CD4-positive, alpha-beta memory T cell (primary cell): ENCODE measurements around the gene PTPN14. TPM values are rescaled to one million over a fixed set of nuclear protein-coding genes. Genes with fewer than 3 reads are reported as not detected.
"Not testable (repeated sequence)": the region's sequence is repeated elsewhere in the genome, so short reads cannot be mapped to it uniquely, and the experiment has no call there.

Experiments used
- CTCF ChIA-PET: fragments of 350-600 bp; sonication (Branson Sonifier 250); formaldehyde crosslinking; loops from one replicate; lab custom pipeline; 2021; ENCODE audit warnings: inconsistent platforms; ENCODE audit not compliant: partially characterized antibody; lab: Charles Lee
- POLR2A ChIA-PET: fragments of 350-600 bp; sonication (Branson Sonifier 250); formaldehyde crosslinking; loops from one replicate; lab custom pipeline; 2021; ENCODE audit not compliant: partially characterized antibody; lab: Charles Lee
- DNase-seq, 5 donors: peaks; one replicate each; pipeline versions ENCODE4 v3.0.0 to v3.0.0-alpha.2; 2020 to 2022; ENCODE audit warnings: mixed read lengths in 1 of 5
- H3K27ac ChIP-seq: one replicate; pipeline ENCODE4 v1.7.0; 2013; ENCODE audit warnings: low read depth, low read length
- H3K27me3 ChIP-seq: 2 replicates; pipeline ENCODE4 v1.7.0; 2013; ENCODE audit warnings: mild to moderate bottlenecking, low read length, moderate library complexity; ENCODE audit not compliant: insufficient read depth
- H3K36me3 ChIP-seq: 2 replicates; pipeline ENCODE4 v1.7.0; 2013; ENCODE audit warnings: mild to moderate bottlenecking, low read length, moderate library complexity; ENCODE audit not compliant: insufficient read depth
- H3K4me1 ChIP-seq: 2 replicates; pipeline ENCODE4 v1.7.0; 2013; ENCODE audit warnings: mild to moderate bottlenecking, low read length, moderate library complexity; ENCODE audit not compliant: insufficient read depth
- H3K4me3 ChIP-seq, 2 donors: one replicate each; pipeline ENCODE4 v1.7.0; 2013; ENCODE audit warnings: low read length in 2 of 2, mild to moderate bottlenecking in 1 of 2
- H3K9me3 ChIP-seq, 2 donors: one replicate each; pipeline ENCODE4 v1.7.0; 2013; ENCODE audit warnings: low read length in 2 of 2, control low read depth in 1 of 2; ENCODE audit not compliant: control insufficient read depth in 1 of 2
- H3K27ac Mint-ChIP-seq, 7 donors: one replicate each; pipeline ENCODE4 v1.8.0; 2020 to 2021; ENCODE audit warnings: mixed read lengths in 7 of 7, mild to moderate bottlenecking in 6 of 7, inconsistent platforms in 3 of 7, moderate library complexity in 3 of 7
- H3K27me3 Mint-ChIP-seq, 2 donors: one replicate each; pipeline ENCODE4 v1.8.0; 2020 to 2021; ENCODE audit warnings: mixed read lengths in 2 of 2
- H3K36me3 Mint-ChIP-seq, 2 donors: one replicate each; pipeline ENCODE4 v1.8.0; 2020 to 2021; ENCODE audit warnings: mixed read lengths in 2 of 2, inconsistent platforms in 1 of 2, mild to moderate bottlenecking in 1 of 2
- H3K4me1 Mint-ChIP-seq, 4 donors: one replicate each; pipeline ENCODE4 v1.8.0; 2020 to 2021; ENCODE audit warnings: mixed read lengths in 4 of 4, mild to moderate bottlenecking in 1 of 4
- H3K4me3 Mint-ChIP-seq, 8 donors: one replicate each; pipeline ENCODE4 v1.8.0; 2020 to 2021; ENCODE audit warnings: mixed read lengths in 8 of 8, mild to moderate bottlenecking in 7 of 8, moderate library complexity in 6 of 8, inconsistent platforms in 3 of 8
- H3K9me3 Mint-ChIP-seq, 8 donors: one replicate each; pipeline ENCODE4 v1.8.0; 2020 to 2021; ENCODE audit warnings: mixed read lengths in 8 of 8, mild to moderate bottlenecking in 5 of 8, inconsistent platforms in 3 of 8, moderate library complexity in 1 of 8
- intact Hi-C: fragments of 100-400 bp; cut with micrococcal nuclease; formaldehyde crosslinking; loops from one replicate; pipeline ENCODE4 v1.15.1; 2023
- polyA plus RNA-seq, 2 donors: library from polyadenylated mRNA; unstranded; fragments of 300-500 nt; fragmentation: Illumina TruSeq; gene quantifications; one replicate each; pipeline ENCODE4 v1.2.3, GENCODE V29; 2021
- total RNA-seq, 2 experiments: library from RNA; stranded (reverse); gene quantifications; one replicate each; pipeline ENCODE4 v1.2.3, GENCODE V29; 2021

PTPN14 gene
- total and polyA plus RNA-seq, 4 experiments from 2014 or later = 0.03 to 0.28 (median 0.20) TPM; not detected in 1

DNA sequence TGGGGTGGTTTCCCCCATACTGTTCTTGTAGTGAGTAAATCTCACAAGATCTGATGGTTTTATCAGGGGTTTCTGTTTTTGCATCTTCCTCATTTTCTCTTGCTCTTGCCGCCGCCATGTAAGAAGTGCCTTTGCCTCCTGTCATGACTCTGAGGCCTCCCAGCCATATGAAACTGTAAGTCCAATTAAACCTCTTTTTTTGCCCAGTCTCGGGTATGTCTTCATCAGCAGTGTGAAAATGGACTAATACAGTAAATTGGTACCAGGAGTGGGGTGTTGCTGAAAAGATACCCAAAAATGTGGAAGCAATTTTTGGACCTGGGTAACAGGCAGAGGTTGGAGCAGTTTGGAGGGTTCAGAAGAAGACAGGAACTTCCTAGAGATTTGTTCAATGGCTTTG is 24.7 kb upstream of the PTPN14 start:
- H3K36me3 ChIP-seq, H3K27ac ChIP-seq, H3K4me1 ChIP-seq, CTCF ChIA-PET, H3K9me3 ChIP-seq, H3K27me3 ChIP-seq, intact Hi-C loops, H3K27ac Mint-ChIP-seq, H3K4me3 ChIP-seq, DNase-seq, H3K27me3 Mint-ChIP-seq, POLR2A ChIA-PET, H3K4me3 Mint-ChIP-seq, H3K36me3 Mint-ChIP-seq, H3K4me1 Mint-ChIP-seq: not testable (repeated sequence)
- H3K9me3 Mint-ChIP-seq = peaks cover 4 to 36% (median 26%) of the 10 kb centered on the region in 8 donors

DNA sequence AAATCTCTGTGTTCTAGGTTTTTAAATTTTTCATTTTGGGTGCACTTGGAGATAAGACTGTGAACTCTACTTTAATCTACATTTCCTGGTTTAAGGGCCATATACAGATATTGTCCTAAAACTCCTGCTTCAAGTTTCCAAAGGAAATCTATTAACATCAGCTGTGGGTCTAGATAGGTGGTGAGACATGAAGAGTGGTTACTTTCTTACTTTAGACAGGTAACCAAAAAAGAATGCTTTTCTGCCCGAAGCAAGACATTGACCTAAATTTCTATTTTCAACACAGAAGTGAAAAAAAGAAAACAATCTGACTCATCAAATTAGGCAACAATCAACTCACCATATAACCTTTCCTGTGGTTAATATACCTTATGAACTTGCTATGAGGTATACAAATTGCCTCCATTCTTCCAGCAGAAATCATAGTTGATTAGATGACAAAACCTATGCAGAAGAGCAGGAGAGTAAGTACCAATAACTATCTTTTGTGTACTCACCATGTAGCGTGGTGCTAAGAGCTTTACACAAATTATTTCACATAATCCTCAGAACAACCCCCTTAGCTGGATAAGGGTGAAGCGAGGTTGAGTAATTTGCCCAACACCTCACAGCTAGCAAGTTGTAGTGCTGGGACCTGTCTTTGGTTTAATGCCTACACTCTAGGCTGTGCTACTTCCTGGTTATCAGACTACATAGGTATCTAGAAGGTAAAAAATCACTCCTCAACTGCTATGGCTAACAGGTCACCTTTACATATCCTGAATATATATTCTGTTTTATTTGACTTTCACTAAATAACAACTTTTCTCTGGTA is 23.4 kb upstream of the PTPN14 start:
- intact Hi-C loops = no loop called here

GRCh38 chr1:214573386-214574318 is 22.2 kb upstream of the PTPN14 start:
- Mint-ChIP-seq H3K4me1 (no peaks in the 10 kb centered on the region), H3K4me3 (no peak overlapping the region), H3K27ac (no peak overlapping the region), H3K36me3 (peaks cover 6 to 8% of the 10 kb centered on the region in 2 donors), H3K27me3 (peaks cover 10 to 12% of the 10 kb centered on the region in 2 donors), H3K9me3 (peaks cover 4 to 36% (median 26%) of the 10 kb centered on the region in 8 donors)
- peaks cover 0 to 8% of the 10 kb centered on the region in 2 donors for H3K9me3 ChIP-seq
- no peaks in the 10 kb centered on the region for H3K27me3 ChIP-seq
- intact Hi-C loops = no loop called here
- no peak overlapping the region for H3K4me3 ChIP-seq
- H3K27ac ChIP-seq = no peak overlapping the region
- POLR2A ChIA-PET = no interaction called here
- H3K4me1 ChIP-seq = no peaks in the 10 kb centered on the region
- H3K36me3 ChIP-seq = no peaks in the 10 kb centered on the region
- CTCF ChIA-PET = no interaction called here
- no peak for DNase-seq

More for the DNA sequence above, 23.4 kb upstream of the PTPN14 start:
- Mint-ChIP-seq H3K36me3 (peaks cover 6 to 8% of the 10 kb centered on the region in 2 donors), H3K27ac (no peak overlapping the region), H3K4me3 (no peak overlapping the region), H3K4me1 (no peaks in the 10 kb centered on the region), H3K9me3 (peaks cover 4 to 36% (median 26%) of the 10 kb centered on the region in 8 donors), H3K27me3 (peaks cover 7 to 11% of the 10 kb centered on the region in 2 donors)
- POLR2A ChIA-PET = no interaction called here
- no peaks in the 10 kb centered on the region for H3K36me3 ChIP-seq
- no peak for DNase-seq
- CTCF ChIA-PET = no interaction called here
- peaks cover 0 to 8% of the 10 kb centered on the region in 2 donors for H3K9me3 ChIP-seq
- H3K27me3 ChIP-seq = no peaks in the 10 kb centered on the region
- H3K4me3 ChIP-seq = no peak overlapping the region
- H3K27ac ChIP-seq = no peak overlapping the region
- no peaks in the 10 kb centered on the region for H3K4me1 ChIP-seq

GRCh38 chr1:214571281-214571680 is 19.9 kb upstream of the PTPN14 start:
- H3K27me3 Mint-ChIP-seq = peaks cover 9% of the 10 kb centered on the region in 2 donors
- H3K36me3 ChIP-seq = no peaks in the 10 kb centered on the region
- H3K27me3 ChIP-seq = no peaks in the 10 kb centered on the region
- no peak overlapping the region for H3K4me3 Mint-ChIP-seq
- no peak for DNase-seq
- intact Hi-C loops = no loop called here
- H3K4me3 ChIP-seq = no peak overlapping the region
- H3K9me3 Mint-ChIP-seq = peaks cover 4 to 17% (median 9%) of the 10 kb centered on the region in 8 donors
- H3K4me1 ChIP-seq = no peaks in the 10 kb centered on the region
- peaks cover 6 to 8% of the 10 kb centered on the region in 2 donors for H3K36me3 Mint-ChIP-seq
- peaks cover 0 to 8% of the 10 kb centered on the region in 2 donors for H3K9me3 ChIP-seq
- no peaks in the 10 kb centered on the region for H3K4me1 Mint-ChIP-seq
- ChIA-PET POLR2A (no interaction called here), CTCF (interaction anchor here (1.7 kb wide), 1 partner anchor 310 kb away, joined by 5 read pairs; no protein-coding TSS in a partner anchor)
- no peak overlapping the region for H3K27ac ChIP-seq
- no peak overlapping the region for H3K27ac Mint-ChIP-seq

- no peak overlapping the region for H3K27ac ChIP-seq
- H3K4me1 ChIP-seq = no peaks in the 10 kb centered on the region
- Mint-ChIP-seq H3K4me3 (no peak overlapping the region), H3K9me3 (peaks cover 0 to 8% (median 3%) of the 10 kb centered on the region in 8 donors), H3K4me1 (no peaks in the 10 kb centered on the region), H3K27ac (no peak overlapping the region), H3K27me3 (peaks cover 6 to 7% of the 10 kb centered on the region in 2 donors), H3K36me3 (no peaks in the 10 kb centered on the region)
- H3K36me3 ChIP-seq = no peaks in the 10 kb centered on the region
- ChIA-PET POLR2A (interaction anchor here (0.6 kb wide), 1 partner anchor 83 kb away, joined by 3 read pairs; no protein-coding TSS in a partner anchor), CTCF (no interaction called here)
- H3K9me3 ChIP-seq = peaks cover 0 to under 1% of the 10 kb centered on the region in 2 donors
- intact Hi-C loops = no loop called here
- no peak for DNase-seq
- H3K4me3 ChIP-seq = no peak overlapping the region
- H3K27me3 ChIP-seq = no peaks in the 10 kb centered on the region
These were observed 19.0 kb upstream of the PTPN14 start for GRCh38 chr1:214570442-214570841.

DNA sequence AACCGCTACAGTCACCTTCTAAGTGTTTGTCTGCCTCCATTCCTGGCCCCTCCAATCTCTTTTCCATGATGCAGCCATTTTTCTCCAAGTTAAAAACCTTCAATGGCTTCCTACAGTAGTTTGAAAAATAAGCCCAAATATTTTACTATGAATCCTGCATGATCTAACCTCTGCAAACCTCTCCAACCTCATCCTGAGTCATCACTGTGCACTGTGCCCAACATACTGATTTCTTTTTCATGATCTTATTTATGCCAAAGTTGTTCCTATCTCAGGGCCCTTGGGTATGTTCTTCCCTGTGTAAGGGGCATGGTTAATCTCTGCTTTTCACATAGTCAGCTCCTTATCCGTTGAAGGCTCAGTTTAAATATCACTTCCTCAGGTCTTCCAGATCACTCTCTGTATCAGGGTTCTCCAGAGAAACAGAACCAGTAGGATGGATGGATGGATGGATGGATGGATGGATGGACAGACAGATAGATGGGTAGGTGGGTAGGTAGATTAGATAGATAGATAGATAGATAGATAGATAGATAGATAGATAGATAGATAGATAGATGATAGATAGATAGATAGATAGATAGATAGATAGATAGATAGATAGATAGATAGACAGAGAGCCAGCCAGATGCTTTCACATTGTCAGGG is 18.1 kb upstream of the PTPN14 start:
- no peaks in the 10 kb centered on the region for H3K4me1 ChIP-seq
- ChIA-PET POLR2A (no interaction called here), CTCF (no interaction called here)
- H3K9me3 Mint-ChIP-seq = peaks cover 0 to 3% (median under 1%) of the 10 kb centered on the region in 8 donors
- DNase-seq = no peak
- no peak overlapping the region for H3K4me3 ChIP-seq
- H3K4me1 Mint-ChIP-seq = no peaks in the 10 kb centered on the region
- H3K36me3 Mint-ChIP-seq = no peaks in the 10 kb centered on the region
- H3K27ac ChIP-seq = no peak overlapping the region
- no peaks in the 10 kb centered on the region for H3K27me3 ChIP-seq
- no peak overlapping the region for H3K4me3 Mint-ChIP-seq
- no peaks in the 10 kb centered on the region for H3K36me3 ChIP-seq
- intact Hi-C loops = no loop called here
- no peaks in the 10 kb centered on the region for H3K9me3 ChIP-seq
- H3K27ac Mint-ChIP-seq = no peak overlapping the region
- peaks cover 6 to 7% of the 10 kb centered on the region in 2 donors for H3K27me3 Mint-ChIP-seq
